SK-N-SH (cell line): Measurements from ENCODE around the gene PRSS58.

Experiments
- CHD2 ChIP-seq: fragments of 150-350 bp; IDR thresholded peaks from 2 replicates; pipeline ENCODE4 v1.6.1; 2018; ENCODE audit warnings: low read length; ENCODE audit not compliant: partially characterized antibody
- CTCF ChIP-seq: fragments of 200-600 bp; sonication (generic); IDR thresholded peaks from 2 replicates; pipeline ENCODE4 v1.6.1; 2017; ENCODE audit warnings: antibody characterized with exemption, mild to moderate bottlenecking, moderate library complexity
- RAD21 ChIP-seq: IDR thresholded peaks from 2 replicates; pipeline ENCODE4 v1.6.1; 2012; ENCODE audit warnings: mild to moderate bottlenecking, low read length
- RXRA ChIP-seq: IDR thresholded peaks from 2 replicates; pipeline ENCODE4 v1.4.0; 2012; ENCODE audit warnings: low read depth, mild to moderate bottlenecking, borderline replicate concordance
- TAF1 ChIP-seq: IDR thresholded peaks from 2 replicates; pipeline ENCODE4 v1.6.1; 2012; ENCODE audit warnings: low read depth, mild to moderate bottlenecking, low read length, moderate library complexity, borderline replicate concordance
- YY1 ChIP-seq: IDR thresholded peaks from 2 replicates; pipeline ENCODE4 v1.4.0; 2012; ENCODE audit warnings: low read depth, mild to moderate bottlenecking

- TF ChIP-seq TAF1, result no peak
- TF ChIP-seq CTCF, result no peak
- TF ChIP-seq RXRA, result no peak
- TF ChIP-seq RAD21, result no peak
- no peak for TF ChIP-seq CHD2
- TF ChIP-seq YY1, result no peak
Observed at GRCh38 chr7:142243823-142244222, 14.0 kb downstream of the PRSS58 start.
